Left lung (tissue), 14 donors: ENCODE measurements around the gene BCL6B. TPM values are rescaled to one million over a fixed set of nuclear protein-coding genes. Genes with fewer than 3 reads are reported as not detected.
"Not testable (repeated sequence)": the region's sequence is repeated elsewhere in the genome, so short reads cannot be mapped to it uniquely, and the experiment has no call there.

ENCODE experiments used
- ATAC-seq: fragments of 200-7000 bp; cut with Tn5 transposase; one replicate; pipeline ENCODE4 v1.9.1; 2020; ENCODE audit warnings: moderate library complexity
- DNase-seq, 4 donors: peaks; one replicate each; pipeline ENCODE4 v3.0.0-alpha.2; 2013 to 2020
- H3K27ac ChIP-seq, 2 donors: fragments of 200-600 bp; sonication (generic) in 1 of 2; one replicate each; pipeline versions ENCODE4 v1.5.0 to v1.8.0; 2020 to 2021
- H3K27me3 ChIP-seq, 2 donors: fragments of 200-600 bp; sonication (generic) in 1 of 2; one replicate each; pipeline versions ENCODE4 v1.5.0 to v1.8.0; 2020 to 2021
- H3K36me3 ChIP-seq, 2 donors: fragments of 200-600 bp; sonication (generic) in 1 of 2; one replicate each; pipeline versions ENCODE4 v1.5.0 to v1.8.0; 2020 to 2021
- H3K4me1 ChIP-seq, 2 donors: fragments of 200-600 bp; one replicate each; pipeline ENCODE4 v1.8.0; 2021
- H3K4me3 ChIP-seq, 2 donors: fragments of 200-600 bp; sonication (generic) in 1 of 2; one replicate each; pipeline versions ENCODE4 v1.5.0 to v1.8.0; 2020 to 2021; ENCODE audit warnings: mild to moderate bottlenecking in 1 of 2
- H3K9me3 ChIP-seq, 2 donors: fragments of 200-600 bp; sonication (generic) in 1 of 2; one replicate each; pipeline versions ENCODE4 v1.5.0 to v1.8.0; 2020 to 2021
- intact Hi-C, 2 donors: fragments of 100-400 bp; cut with DNase I; formaldehyde crosslinking; loops; one replicate each; pipeline versions ENCODE4 v1.11.2 to v1.14.2; 2022
- long read RNA-seq, 12 donors: library from polyadenylated mRNA in 2 of 12; unstranded in 2 of 12; transcript quantifications; one replicate each; pipeline ENCODE4 v2.0.0 and lab custom pipeline, GENCODE V29; 2019 to 2026
- polyA plus RNA-seq, 6 donors: library from polyadenylated mRNA; unstranded; fragments of 120-200 nt; gene quantifications; one replicate each; pipeline ENCODE4 v1.2.1, GENCODE V29; 2013; ENCODE audit not compliant: insufficient read length in 6 of 6
- total RNA-seq, 2 donors: library from RNA; stranded (reverse); fragmentation: NEBNext Ultra II Directional; extraction: Animal tissue kit (Norgen Biotek cat#: 25700); gene quantifications; one replicate each; pipeline ENCODE4 v1.2.1, GENCODE V29; 2021
- TF ChIP-seq, protein P1 (sequence below), 2 donors: fragments of 200-600 bp; sonication (generic) in 1 of 2; IDR thresholded peaks; one replicate each; pipeline versions ENCODE4 v1.5.0 to v1.8.0; 2021; ENCODE audit warnings: antibody characterized with exemption in 2 of 2
- donor health status: DM: no; HTN: yes; CAD: no.
- donor health status: DM: no; HTN: no; CAD: no.

BCL6B gene
- 10 to 100 TPM; 13.3 to 17.2 TPM for total RNA-seq
- 10 to 100 TPM; 35.1 to 45.9 (median 37.0) TPM for polyA plus RNA-seq
- long read RNA-seq, donor 1, partial matches to known transcripts = 5 of 8 reads
- long read RNA-seq, donor 1, other reads (novel, unspliced or antisense) = 0 of 8 reads
- long read RNA-seq, donor 2, partial matches to known transcripts = 0 of 4 reads
- long read RNA-seq, donor 2, other reads (novel, unspliced or antisense) = 0 of 4 reads
- long read RNA-seq, donor 3, transcript BCL6B-201 (9 exons, 3,555 nt) = major isoform, 5 of 5 reads
- long read RNA-seq, donor 3, partial matches to known transcripts = 0 of 5 reads
- long read RNA-seq, donor 3, other reads (novel, unspliced or antisense) = 0 of 5 reads
- long read RNA-seq, donor 4, partial matches to known transcripts = 0 of 2 reads
- long read RNA-seq, donor 4, other reads (novel, unspliced or antisense) = 2 of 2 reads
- long read RNA-seq, donor 5, transcript BCL6B-201 (9 exons, 3,555 nt) = major isoform, 5 of 40 reads
- long read RNA-seq, donor 5, partial matches to known transcripts = 34 of 40 reads
- long read RNA-seq, donor 5, other reads (novel, unspliced or antisense) = 0 of 40 reads
- long read RNA-seq, donor 6, partial matches to known transcripts = 0 of 4 reads
- long read RNA-seq, donor 6, other reads (novel, unspliced or antisense) = 0 of 4 reads
- long read RNA-seq, donor 7, partial matches to known transcripts = 0 of 5 reads
- long read RNA-seq, donor 7, other reads (novel, unspliced or antisense) = 0 of 5 reads
- long read RNA-seq, donor 8, transcript BCL6B-201 (9 exons, 3,555 nt) = major isoform, 5 of 5 reads
- long read RNA-seq, donor 8, partial matches to known transcripts = 0 of 5 reads
- long read RNA-seq, donor 8, other reads (novel, unspliced or antisense) = 0 of 5 reads
- long read RNA-seq, donor 9 = 0 reads
- long read RNA-seq, donor 10, partial matches to known transcripts = 0 of 1 reads
- long read RNA-seq, donor 10, other reads (novel, unspliced or antisense) = 1 of 1 reads
- long read RNA-seq, donor 11 = 0 reads
- long read RNA-seq, donor 12, partial matches to known transcripts = 0 of 3 reads
- long read RNA-seq, donor 12, other reads (novel, unspliced or antisense) = 0 of 3 reads

- intact Hi-C loops = no loop called here
- no peak for ATAC-seq
These were observed at the start of gene BCL6B for GRCh38 chr17:7022781-7023571. TSS of gene BCL6B (plus strand) at chr17:7023050. CDS start at chr17:7023672, 622 bp downstream.

DNA sequence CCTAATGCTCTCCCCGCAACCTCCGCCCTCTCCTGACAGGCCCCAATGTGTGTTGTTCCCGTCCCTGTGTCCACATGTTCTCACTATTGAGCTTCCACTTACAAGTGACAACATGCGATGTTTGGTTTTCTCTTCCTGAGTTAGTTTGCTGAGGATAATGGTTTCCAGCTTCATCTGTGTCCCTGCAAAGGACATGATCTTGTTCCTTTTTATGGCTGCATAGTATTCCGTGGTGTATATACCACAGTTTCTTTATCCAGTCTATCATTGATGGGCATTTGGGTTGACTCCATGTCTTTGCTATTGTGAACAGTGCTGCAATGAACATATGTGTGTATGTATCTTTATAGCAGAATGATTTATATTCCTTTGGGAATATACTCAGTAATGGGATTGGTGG is 43.4 kb upstream of the BCL6B start:
- H3K4me3 ChIP-seq, DNase-seq, H3K27ac ChIP-seq, intact Hi-C loops, H3K4me1 ChIP-seq, H3K9me3 ChIP-seq, H3K36me3 ChIP-seq, H3K27me3 ChIP-seq, ATAC-seq: not testable (repeated sequence)

More at GRCh38 chr17:7022781-7023571, at the start of gene BCL6B:
- H3K4me3 ChIP-seq = peak within 1 kb of the TSS; percentile 19 to 51
- peaks cover 0 to 15% of the 10 kb centered on the region in 2 donors for H3K27me3 ChIP-seq
- no peaks in the 10 kb centered on the region for H3K36me3 ChIP-seq
- H3K27ac ChIP-seq = peak within 1 kb of the TSS; percentile 76 to 86
- H3K9me3 ChIP-seq = no peaks in the 10 kb centered on the region
- H3K4me1 ChIP-seq = peaks cover 6 to 53% of the 10 kb centered on the region in 2 donors
- TF ChIP-seq, protein P1, sequence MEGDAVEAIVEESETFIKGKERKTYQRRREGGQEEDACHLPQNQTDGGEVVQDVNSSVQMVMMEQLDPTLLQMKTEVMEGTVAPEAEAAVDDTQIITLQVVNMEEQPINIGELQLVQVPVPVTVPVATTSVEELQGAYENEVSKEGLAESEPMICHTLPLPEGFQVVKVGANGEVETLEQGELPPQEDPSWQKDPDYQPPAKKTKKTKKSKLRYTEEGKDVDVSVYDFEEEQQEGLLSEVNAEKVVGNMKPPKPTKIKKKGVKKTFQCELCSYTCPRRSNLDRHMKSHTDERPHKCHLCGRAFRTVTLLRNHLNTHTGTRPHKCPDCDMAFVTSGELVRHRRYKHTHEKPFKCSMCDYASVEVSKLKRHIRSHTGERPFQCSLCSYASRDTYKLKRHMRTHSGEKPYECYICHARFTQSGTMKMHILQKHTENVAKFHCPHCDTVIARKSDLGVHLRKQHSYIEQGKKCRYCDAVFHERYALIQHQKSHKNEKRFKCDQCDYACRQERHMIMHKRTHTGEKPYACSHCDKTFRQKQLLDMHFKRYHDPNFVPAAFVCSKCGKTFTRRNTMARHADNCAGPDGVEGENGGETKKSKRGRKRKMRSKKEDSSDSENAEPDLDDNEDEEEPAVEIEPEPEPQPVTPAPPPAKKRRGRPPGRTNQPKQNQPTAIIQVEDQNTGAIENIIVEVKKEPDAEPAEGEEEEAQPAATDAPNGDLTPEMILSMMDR (IDR thresholded peaks at IDR 0.05) = no peak
- peak in 1 of 4 donors; percentile 29 for DNase-seq

DNA sequence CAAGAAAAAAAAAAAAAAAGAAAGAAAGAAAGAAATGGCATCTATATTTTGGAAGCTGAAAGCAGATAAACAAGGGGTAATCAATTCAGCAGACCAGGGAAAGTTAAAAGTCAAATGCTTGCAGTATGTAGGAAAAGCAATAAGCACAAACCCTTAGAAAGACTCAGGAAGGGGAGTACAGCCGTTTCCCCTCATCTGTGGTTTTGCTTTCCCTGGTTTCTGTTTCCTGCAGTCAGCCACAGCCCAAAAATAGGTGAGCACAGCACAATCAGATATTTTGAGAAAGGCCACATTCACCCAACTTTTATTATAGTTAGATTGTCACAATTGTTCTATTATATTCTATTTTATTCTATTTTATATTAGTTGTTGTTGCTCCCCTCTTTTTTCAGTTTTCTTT is 41.4 kb upstream of the BCL6B start:
- TF ChIP-seq, protein P1 (IDR thresholded peaks at IDR 0.05) = no peak
- intact Hi-C loops = no loop called here
- Histone ChIP-seq H3K4me3 (no peak overlapping the region), H3K9me3 (no peaks in the 10 kb centered on the region), H3K4me1 (peaks cover 0 to 3% of the 10 kb centered on the region in 2 donors), H3K27me3 (no peaks in the 10 kb centered on the region), H3K27ac (no peak overlapping the region), H3K36me3 (no peaks in the 10 kb centered on the region)
- DNase-seq (no peak), ATAC-seq (no peak)

DNA sequence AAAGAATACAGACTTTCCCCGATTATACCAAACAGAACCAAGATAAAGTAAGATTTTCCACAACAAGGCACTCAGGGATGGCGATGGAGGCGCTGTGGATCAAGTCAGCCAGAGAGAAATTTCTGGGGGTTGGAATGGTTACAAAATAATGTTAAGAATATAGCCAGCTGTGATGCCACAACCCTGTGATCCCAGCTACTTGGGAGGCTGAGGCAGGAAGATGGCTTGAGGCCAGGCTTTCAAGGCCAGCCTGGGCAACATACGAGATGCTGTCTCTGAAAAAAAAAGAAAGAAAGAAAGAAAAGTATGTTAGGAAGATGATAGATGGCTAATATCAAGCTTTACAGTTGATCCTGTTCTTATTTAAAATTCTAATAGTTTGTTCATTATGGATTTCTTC is 37.6 kb upstream of the BCL6B start:
- Histone ChIP-seq H3K4me3 (no peak overlapping the region), H3K4me1 (peaks cover 0 to 3% of the 10 kb centered on the region in 2 donors), H3K27me3 (no peaks in the 10 kb centered on the region), H3K27ac (no peak overlapping the region), H3K36me3 (no peaks in the 10 kb centered on the region), H3K9me3 (no peaks in the 10 kb centered on the region)
- intact Hi-C loops = no loop called here
- TF ChIP-seq, protein P1 (IDR thresholded peaks at IDR 0.05) = no peak
- ATAC-seq (no peak), DNase-seq (no peak)

DNA sequence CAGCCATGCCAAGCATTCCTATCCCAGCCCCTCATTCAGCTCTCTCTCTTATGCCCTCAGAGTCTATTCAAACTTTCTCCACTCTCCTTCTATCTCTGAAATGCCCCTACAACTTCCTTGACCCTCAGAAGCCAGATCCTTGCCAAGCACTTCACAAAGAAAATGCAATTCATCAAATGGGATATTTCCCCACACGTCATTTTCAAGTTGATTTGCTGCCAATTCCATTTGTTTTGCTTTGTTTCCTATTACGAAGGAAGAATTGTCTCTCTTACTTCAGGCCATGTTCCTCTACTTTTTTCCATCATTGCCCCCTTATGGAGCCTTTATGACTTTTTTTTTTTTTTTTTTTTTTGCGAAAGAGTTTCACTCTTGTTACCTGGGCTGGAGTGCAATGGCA is 36.2 kb upstream of the BCL6B start:
- intact Hi-C loops = no loop called here
- Histone ChIP-seq H3K36me3 (no peaks in the 10 kb centered on the region), H3K4me3 (no peak overlapping the region), H3K9me3 (no peaks in the 10 kb centered on the region), H3K27ac (no peak overlapping the region), H3K27me3 (no peaks in the 10 kb centered on the region), H3K4me1 (no peaks in the 10 kb centered on the region)
- TF ChIP-seq, protein P1 (IDR thresholded peaks at IDR 0.05) = no peak
- DNase-seq = no peak
- ATAC-seq = no peak
